ENCODE results near the gene GCNT2.
"Not testable (repeated sequence)": the region's sequence is repeated elsewhere in the genome, so short reads cannot be mapped to it uniquely, and the experiment has no call there.

The GCNT2 gene

GRCh38 chr6:10582774-10583508, 61.8 kb downstream of the GCNT2 start:
- DNase-seq: peak; percentile 98

GRCh38 chr6:10583509-10583901, 62.4 kb downstream of the GCNT2 start:
- no peak for DNase-seq

GRCh38 chr6:10584607-10585006, 63.5 kb downstream of the GCNT2 start:
- DNase-seq: no peak

- no peak for DNase-seq
These were observed 64.2 kb downstream of the GCNT2 start for GRCh38 chr6:10585209-10585845.

- DNase-seq: no peak
These were observed 65.2 kb downstream of the GCNT2 start for GRCh38 chr6:10586302-10586701.

- DNase-seq: peak; percentile 20
These were observed 66.7 kb downstream of the GCNT2 start for GRCh38 chr6:10587656-10588406.

GRCh38 chr6:10588562-10589428, 67.6 kb downstream of the GCNT2 start:
- DNase-seq: no peak

GRCh38 chr6:10589429-10589727, 68.2 kb downstream of the GCNT2 start:
- no peak for DNase-seq

- no peak for DNase-seq
These were observed 68.8 kb downstream of the GCNT2 start for GRCh38 chr6:10589983-10590382.

GRCh38 chr6:10591422-10592160, 70.4 kb downstream of the GCNT2 start:
- no peak for DNase-seq

- no peak for DNase-seq
These were observed 74.8 kb downstream of the GCNT2 start for GRCh38 chr6:10595731-10596664.

- DNase-seq: no peak
These were observed 76.4 kb downstream of the GCNT2 start for GRCh38 chr6:10597499-10598001.

- DNase-seq: no peak
These were observed 77.2 kb downstream of the GCNT2 start for GRCh38 chr6:10598084-10598960.

- no peak for DNase-seq
These were observed 77.9 kb downstream of the GCNT2 start for GRCh38 chr6:10599046-10599445.

- not testable (repeated sequence) for DNase-seq
These were observed 79.5 kb downstream of the GCNT2 start for GRCh38 chr6:10600681-10601080.

- no peak for DNase-seq
These were observed 82.1 kb downstream of the GCNT2 start for GRCh38 chr6:10603219-10603618.

GRCh38 chr6:10609038-10609437, 87.9 kb downstream of the GCNT2 start:
- DNase-seq: no peak

- DNase-seq: no peak
These were observed 89.1 kb downstream of the GCNT2 start for GRCh38 chr6:10610289-10610688.

- DNase-seq: no peak
These were observed 91.0 kb downstream of the GCNT2 start for GRCh38 chr6:10612161-10612560.

- DNase-seq: no peak
These were observed 91.9 kb downstream of the GCNT2 start for GRCh38 chr6:10613077-10613476.

Data from NCI-H1105 treated with DMSO at 0.1 percent for 48 hours (cell line).